Hair follicular keratinocyte (primary cell): ENCODE results near the gene TRIM64. TPM values are rescaled to one million over a fixed set of nuclear protein-coding genes. Genes with fewer than 3 reads are reported as not detected.

Experiments used
- total RNA-seq: library from RNA; depleted of rRNA; stranded (reverse); fragments of >200 nt; gene quantifications from 2 replicates; pipeline ENCODE4 v1.2.3, GENCODE V29; 2015

The TRIM64 gene
- total RNA-seq = not detected in 2 replicates

GRCh38 chr11:89965737-89966136 is at the start of gene TRIM64:
TSS of gene TRIM64 (plus strand) at chr11:89966037. CDS start at chr11:89968504, 2,467 bp downstream.

GRCh38 chr11:89922195-89922660 is 43.6 kb upstream of the TRIM64 start, which contains the start of gene TRIM49D1:
TSS of gene TRIM49D1 (minus strand) at chr11:89922245. CDS start at chr11:89917710, 4,535 bp downstream.

GRCh38 chr11:89923764-89924163 is 42.1 kb upstream of the TRIM64 start, which contains the start of gene TRIM49D2:
TSS of gene TRIM49D2 (plus strand) at chr11:89924064. CDS start at chr11:89926762, 2,698 bp downstream.

Other genes starting within 250 kb of the TRIM64 start
- gene TRIM49, start 157.5 kb upstream of the TRIM64 start, total RNA-seq = not detected in 2 replicates
- not detected in 2 replicates for gene TRIM64B, start 87.5 kb upstream of the TRIM64 start, total RNA-seq
- not detected in 2 replicates for gene TRIM49D1, start 43.8 kb upstream of the TRIM64 start, total RNA-seq
- not detected in 2 replicates for gene TRIM49D2, start 42.0 kb upstream of the TRIM64 start, total RNA-seq
- not detected in 2 replicates for gene TRIM49C, start 65.1 kb downstream of the TRIM64 start, total RNA-seq
- not detected in 2 replicates for gene UBTFL1, start 119.9 kb downstream of the TRIM64 start, total RNA-seq
- not detected in 2 replicates for gene NAALAD2, start 168.6 kb downstream of the TRIM64 start, total RNA-seq